HL-60 (cell line): ENCODE measurements around the gene IL1RL1.
A peak's percentile ranks its signal among the peaks of the same experiment; 100 is the strongest.

ENCODE experiments used
- DNase-seq, 2 experiments: peaks; one replicate each; pipeline ENCODE4 v3.0.0-alpha.2; 2010 to 2020; ENCODE audit warnings: low read depth in 1 of 2, low spot score in 1 of 2
- H3K27ac ChIP-seq: fragments of 250-450 bp; sonication (Bioruptor Pico); replicated peaks from 2 replicates; pipeline ENCODE4 v1.5.1; 2020; ENCODE audit warnings: mild to moderate bottlenecking, moderate library complexity
- H3K27me3 ChIP-seq: fragments of 250-450 bp; sonication (Bioruptor Pico); 2 replicates; pipeline ENCODE4 v1.5.1; 2021; ENCODE audit warnings: mild to moderate bottlenecking, moderate library complexity; ENCODE audit not compliant: insufficient read depth, poor library complexity, severe bottlenecking
- H3K4me3 ChIP-seq: replicated peaks from 2 replicates; pipeline ENCODE4 v1.5.1; 2011; ENCODE audit warnings: mild to moderate bottlenecking, control low read depth, low read length; ENCODE audit not compliant: insufficient read depth
- CTCF ChIP-seq: IDR thresholded peaks from one replicate; pipeline ENCODE4 v1.5.1; 2011; ENCODE audit warnings: low read length, control low read depth, inconsistent platforms; ENCODE audit not compliant: insufficient read depth
- GABPA ChIP-seq: IDR thresholded peaks from 2 replicates; pipeline ENCODE4 v1.6.1; 2012; ENCODE audit warnings: low read depth
- POLR2AphosphoS5 ChIP-seq: IDR thresholded peaks from 2 replicates; pipeline ENCODE4 v1.6.1; 2012; ENCODE audit warnings: low read depth
- REST ChIP-seq: IDR thresholded peaks from 2 replicates; pipeline ENCODE4 v1.6.1; 2012; ENCODE audit warnings: low read depth; ENCODE audit not compliant: insufficient replicate concordance
- SPI1 ChIP-seq: IDR thresholded peaks from 2 replicates; pipeline ENCODE4 v1.6.1; 2012; ENCODE audit warnings: low read depth, mild to moderate bottlenecking, borderline replicate concordance

The IL1RL1 gene

GRCh38 chr2:102317715-102318114, 6.4 kb downstream of the IL1RL1 start:
- Histone ChIP-seq H3K27ac (no peak overlapping the region), H3K27me3 (no peaks in the 10 kb centered on the region), H3K4me3 (no peak overlapping the region)
- TF ChIP-seq REST, result no peak
- no peak for TF ChIP-seq SPI1
- no peak for TF ChIP-seq CTCF
- no peak for TF ChIP-seq GABPA
- no peak for TF ChIP-seq POLR2AphosphoS5
- DNase-seq, result peak in 1 of 2 experiments; percentile 50

- no peaks in the 10 kb centered on the region for H3K27me3 ChIP-seq
- H3K27ac ChIP-seq, result no peak overlapping the region
- H3K4me3 ChIP-seq, result no peak overlapping the region
- DNase-seq, result no peak
- no peak for TF ChIP-seq REST
- no peak for TF ChIP-seq CTCF
- no peak for TF ChIP-seq POLR2AphosphoS5
- no peak for TF ChIP-seq GABPA
- no peak for TF ChIP-seq SPI1
Observed at GRCh38 chr2:102318437-102318836, 7.1 kb downstream of the IL1RL1 start.

- DNase-seq, result no peak
Observed at GRCh38 chr2:102321941-102322719, 10.8 kb downstream of the IL1RL1 start.

More at GRCh38 chr2:102321941-102322719, 10.8 kb downstream of the IL1RL1 start:
- Histone ChIP-seq H3K27ac (no peak overlapping the region), H3K27me3 (no peaks in the 10 kb centered on the region), H3K4me3 (no peak overlapping the region)
- TF ChIP-seq GABPA (no peak), SPI1 (no peak), POLR2AphosphoS5 (no peak), CTCF (no peak), REST (no peak)
